ENCODE measurements around the gene DPP6.

GRCh38 chr7:154854836-154855235, 802.6 kb downstream of the DPP6 start:
- TF ChIP-seq CTCF (IDR thresholded peaks at IDR 0.05) (no peak), POLR2A (IDR thresholded peaks at IDR 0.05) (no peak)
